Measurements from ENCODE around the gene SERPINA5. TPM values are rescaled to one million over a fixed set of nuclear protein-coding genes. Genes with fewer than 3 reads are reported as not detected.
"Not testable (repeated sequence)": the region's sequence is repeated elsewhere in the genome, so short reads cannot be mapped to it uniquely, and the experiment has no call there.

SERPINA5 gene
- polyA plus RNA-seq, 4 donors, result 2.9 to 12.8 (median 9.4) TPM

- no peak for DNase-seq (ENCODE audit: low read depth in 4 of 4, low spot score in 3 of 4)
These were observed 7.5 kb upstream of the SERPINA5 start for GRCh38 chr14:94573475-94574277.

GRCh38 chr14:94574336-94574735, 6.9 kb upstream of the SERPINA5 start:
- no peak for DNase-seq (ENCODE audit: low read depth in 4 of 4, low spot score in 3 of 4)

GRCh38 chr14:94575730-94576585, 5.3 kb upstream of the SERPINA5 start:
- DNase-seq (ENCODE audit: low read depth in 4 of 4, low spot score in 3 of 4), result no peak

- not testable (repeated sequence) for DNase-seq (ENCODE audit: low read depth in 4 of 4, low spot score in 3 of 4)
These were observed 3.8 kb upstream of the SERPINA5 start for GRCh38 chr14:94577472-94577871.

- no peak for DNase-seq (ENCODE audit: low read depth in 4 of 4, low spot score in 3 of 4)
These were observed 2.5 kb upstream of the SERPINA5 start for GRCh38 chr14:94578712-94579111.

GRCh38 chr14:94582199-94582750, 1.0 kb downstream of the SERPINA5 start:
- no peak for DNase-seq (ENCODE audit: low read depth in 4 of 4, low spot score in 3 of 4)

- DNase-seq (ENCODE audit: low read depth in 4 of 4, low spot score in 3 of 4), result no peak
These were observed 1.6 kb downstream of the SERPINA5 start for GRCh38 chr14:94582851-94583250.

- DNase-seq (ENCODE audit: low read depth in 4 of 4, low spot score in 3 of 4), result no peak
These were observed 2.3 kb downstream of the SERPINA5 start for GRCh38 chr14:94583557-94583956.

- no peak for DNase-seq (ENCODE audit: low read depth in 4 of 4, low spot score in 3 of 4)
These were observed 3.5 kb downstream of the SERPINA5 start for GRCh38 chr14:94584591-94585280.

- DNase-seq (ENCODE audit: low read depth in 4 of 4, low spot score in 3 of 4), result no peak
These were observed 5.4 kb downstream of the SERPINA5 start for GRCh38 chr14:94586635-94587034.

- no peak for DNase-seq (ENCODE audit: low read depth in 4 of 4, low spot score in 3 of 4)
These were observed 7.1 kb downstream of the SERPINA5 start for GRCh38 chr14:94588311-94588710.

- no peak for DNase-seq (ENCODE audit: low read depth in 4 of 4, low spot score in 3 of 4)
These were observed 9.8 kb downstream of the SERPINA5 start for GRCh38 chr14:94591073-94591472.

- DNase-seq (ENCODE audit: low read depth in 4 of 4, low spot score in 3 of 4), result no peak
These were observed 10.6 kb downstream of the SERPINA5 start for GRCh38 chr14:94591871-94592270.

GRCh38 chr14:94592457-94592856, 11.2 kb downstream of the SERPINA5 start:
- DNase-seq (ENCODE audit: low read depth in 4 of 4, low spot score in 3 of 4), result no peak

GRCh38 chr14:94593376-94593748, 12.1 kb downstream of the SERPINA5 start:
- DNase-seq (ENCODE audit: low read depth in 4 of 4, low spot score in 3 of 4), result no peak

GRCh38 chr14:94593749-94594431, 12.7 kb downstream of the SERPINA5 start:
- no peak for DNase-seq (ENCODE audit: low read depth in 4 of 4, low spot score in 3 of 4)

GRCh38 chr14:94594441-94594840, 13.2 kb downstream of the SERPINA5 start:
- DNase-seq (ENCODE audit: low read depth in 4 of 4, low spot score in 3 of 4), result no peak

GRCh38 chr14:94595912-94596311, 14.7 kb downstream of the SERPINA5 start:
- DNase-seq (ENCODE audit: low read depth in 4 of 4, low spot score in 3 of 4), result no peak

- DNase-seq (ENCODE audit: low read depth in 4 of 4, low spot score in 3 of 4), result no peak
These were observed 15.1 kb downstream of the SERPINA5 start for GRCh38 chr14:94596361-94596760.

GRCh38 chr14:94597788-94598187, 16.6 kb downstream of the SERPINA5 start:
- no peak for DNase-seq (ENCODE audit: low read depth in 4 of 4, low spot score in 3 of 4)

GRCh38 chr14:94598506-94598815, 17.2 kb downstream of the SERPINA5 start:
- no peak for DNase-seq (ENCODE audit: low read depth in 4 of 4, low spot score in 3 of 4)
